GM19240 (cell line): Measurements from ENCODE around the gene ERCC3.
A peak's percentile ranks its signal among the peaks of the same experiment; 100 is the strongest.

Experiments
- DNase-seq: peaks from one replicate; pipeline ENCODE4 v3.0.0; 2011; ENCODE audit warnings: low spot score; ENCODE audit not compliant: insufficient read length

The ERCC3 gene

GRCh38 chr2:127293748-127294562 is at the start of gene ERCC3:
Gene ERCC3 (minus strand): TSS chr2:127294144. CDS start chr2:127294081, 63 bp downstream.
- DNase-seq, result peak; percentile 79

GRCh38 chr2:127343277-127343676 is 49.3 kb upstream of the ERCC3 start:
- no peak for DNase-seq

GRCh38 chr2:127342101-127342500 is 48.2 kb upstream of the ERCC3 start:
- DNase-seq, result no peak

GRCh38 chr2:127332335-127332734 is 38.4 kb upstream of the ERCC3 start:
- no peak for DNase-seq

DNA sequence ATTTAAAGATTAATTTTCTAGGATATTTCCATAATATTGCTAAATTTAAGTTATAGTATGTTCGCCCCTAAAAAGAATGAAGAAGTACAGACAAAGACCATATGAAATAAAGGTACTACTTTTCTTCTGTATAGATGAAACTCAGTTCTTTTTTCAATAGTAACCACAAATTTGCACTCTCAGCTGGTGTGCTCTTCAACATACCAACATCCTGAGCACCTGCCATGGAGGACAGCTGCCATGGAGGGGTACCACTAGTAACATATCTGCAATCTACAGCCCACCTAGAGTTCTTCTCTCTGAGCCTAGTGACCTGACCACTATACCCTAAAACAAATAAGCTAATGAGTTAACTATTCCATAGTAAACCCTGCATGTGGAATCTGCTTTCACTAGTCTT is 36.8 kb upstream of the ERCC3 start:
- DNase-seq, result no peak

DNA sequence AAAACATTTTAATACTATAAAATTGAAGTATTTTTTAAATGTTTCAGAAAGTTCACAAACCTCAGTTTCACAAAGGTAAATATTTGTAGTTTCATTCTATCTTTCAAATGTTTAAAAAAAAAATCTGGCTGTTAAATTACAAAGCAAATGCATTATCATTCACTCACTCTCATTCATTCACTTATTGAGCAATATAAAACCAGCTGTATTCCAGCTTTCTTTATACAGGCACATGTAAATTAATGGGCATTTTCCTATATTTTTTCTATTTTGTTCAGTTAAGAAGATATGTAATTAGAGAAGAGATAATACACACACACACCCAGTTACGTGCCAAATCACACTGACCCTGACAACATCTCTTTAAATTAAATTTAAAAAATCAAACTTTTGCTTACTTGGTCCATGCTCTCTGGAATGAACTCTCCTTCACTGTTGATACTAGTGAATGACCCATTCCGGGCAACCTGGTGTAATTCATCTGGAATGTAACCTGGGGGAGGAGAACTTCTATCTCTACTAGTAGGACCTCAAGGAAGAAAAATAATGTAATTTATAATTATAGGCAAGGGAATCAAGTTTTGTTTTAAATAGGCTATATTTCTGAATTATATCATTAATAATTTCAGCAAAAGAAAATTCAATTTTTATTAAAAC is 32.5 kb upstream of the ERCC3 start:
- DNase-seq, result no peak

GRCh38 chr2:127324635-127325034 is 30.7 kb upstream of the ERCC3 start:
- no peak for DNase-seq

DNA sequence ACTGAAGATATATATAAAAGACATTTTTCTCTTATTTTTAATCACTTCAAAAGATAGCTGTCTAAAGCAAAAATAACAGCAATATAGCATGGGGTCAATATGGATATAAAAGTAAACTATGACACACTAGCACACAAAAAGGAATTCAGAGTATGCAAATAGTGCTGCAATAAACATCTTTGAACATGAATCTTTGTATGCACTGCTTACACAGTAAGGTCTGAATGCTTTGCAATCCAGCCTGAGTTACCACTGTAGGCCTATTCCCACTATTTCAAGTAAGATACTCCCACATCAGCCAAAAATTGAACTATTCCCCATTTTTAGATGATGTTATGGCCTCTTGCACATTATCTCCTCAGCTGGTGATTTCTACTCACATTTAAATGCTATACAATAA is 27.4 kb upstream of the ERCC3 start:
- no peak for DNase-seq

DNA sequence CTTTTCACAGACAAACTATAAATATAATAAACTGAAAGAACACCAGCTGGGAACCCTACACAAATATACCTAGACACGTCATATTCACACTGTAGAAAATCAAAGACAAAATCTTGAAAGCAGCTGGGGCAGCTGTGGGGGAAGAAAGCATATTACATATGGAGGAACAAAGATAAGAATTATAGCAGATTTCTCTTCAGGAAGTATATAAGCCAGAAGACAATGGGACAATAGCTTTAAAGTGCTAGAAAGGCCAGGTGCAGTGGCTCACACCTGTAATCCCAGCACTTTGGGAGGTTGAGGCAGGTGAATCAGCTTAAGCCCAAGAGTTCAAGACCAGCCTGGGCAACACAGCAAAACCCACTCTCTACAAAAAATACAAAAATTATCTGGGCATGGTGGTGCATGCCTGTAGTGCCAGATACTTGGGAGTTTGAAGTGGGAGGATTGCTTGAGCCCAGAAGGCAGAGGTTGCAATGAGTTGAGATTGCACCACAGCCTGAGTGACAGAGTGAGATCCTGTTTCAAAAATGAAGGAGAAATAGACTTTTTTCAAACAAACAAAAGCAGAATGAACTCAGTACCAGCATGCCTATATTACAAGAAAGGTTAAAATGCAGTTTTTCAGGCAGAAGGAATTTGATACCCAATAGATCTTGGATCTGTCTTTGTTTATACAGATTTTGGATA is 26.8 kb upstream of the ERCC3 start:
- DNase-seq, result no peak

DNA sequence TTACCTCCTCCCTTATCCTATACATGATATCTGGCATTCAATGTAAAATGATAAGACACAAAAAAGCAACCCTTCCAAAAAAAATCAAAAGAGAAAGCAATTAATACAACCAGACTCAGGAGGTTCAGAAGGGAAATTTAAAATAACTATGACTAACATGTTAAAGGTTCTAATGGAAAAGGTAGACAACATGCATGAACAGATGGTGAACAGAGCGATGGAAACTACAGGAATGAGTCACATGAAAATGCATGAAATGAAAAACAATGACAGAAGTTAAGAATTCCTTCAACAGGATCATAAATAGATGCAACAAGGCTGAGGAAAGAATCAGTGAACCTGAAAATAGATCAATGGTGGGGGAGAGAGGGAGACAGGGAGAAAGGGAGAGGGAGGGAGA is 26.1 kb upstream of the ERCC3 start:
- no peak for DNase-seq

DNA sequence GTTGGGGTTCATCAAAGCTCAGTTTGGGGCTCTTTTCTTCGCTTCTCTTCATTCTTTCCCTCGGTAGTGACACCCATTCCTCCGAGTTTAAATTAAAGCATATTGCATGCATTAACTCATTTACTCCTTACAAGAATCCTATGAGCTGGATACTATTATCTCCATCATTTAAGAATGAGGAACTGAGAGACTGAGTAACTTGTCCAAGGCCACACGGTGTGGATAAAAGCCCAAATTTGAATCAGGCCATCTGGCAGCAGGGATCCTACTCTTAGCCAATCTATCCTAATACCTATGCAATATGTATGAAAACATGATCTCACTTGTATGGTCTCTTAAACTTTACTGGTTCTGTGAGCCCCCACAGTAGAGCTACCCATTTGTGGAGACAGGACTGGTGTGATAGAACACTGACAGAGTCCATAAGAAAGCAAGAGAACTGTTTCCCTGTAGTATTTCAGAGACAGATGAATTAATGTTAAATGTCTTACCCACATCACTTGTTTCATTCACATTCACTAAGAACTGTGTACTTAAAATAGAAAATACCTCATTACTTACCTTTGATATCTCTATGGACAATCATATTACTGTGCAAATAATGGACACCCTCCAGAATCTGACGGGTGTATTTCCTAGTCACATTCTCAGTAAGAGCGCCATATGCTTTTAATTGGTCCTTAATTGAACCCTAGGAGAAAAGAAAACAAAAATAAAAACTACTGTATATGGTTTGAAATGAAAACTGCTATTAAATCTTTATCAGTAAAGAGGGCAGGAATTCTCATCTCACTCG is 20.4 kb upstream of the ERCC3 start:
- no peak for DNase-seq

DNA sequence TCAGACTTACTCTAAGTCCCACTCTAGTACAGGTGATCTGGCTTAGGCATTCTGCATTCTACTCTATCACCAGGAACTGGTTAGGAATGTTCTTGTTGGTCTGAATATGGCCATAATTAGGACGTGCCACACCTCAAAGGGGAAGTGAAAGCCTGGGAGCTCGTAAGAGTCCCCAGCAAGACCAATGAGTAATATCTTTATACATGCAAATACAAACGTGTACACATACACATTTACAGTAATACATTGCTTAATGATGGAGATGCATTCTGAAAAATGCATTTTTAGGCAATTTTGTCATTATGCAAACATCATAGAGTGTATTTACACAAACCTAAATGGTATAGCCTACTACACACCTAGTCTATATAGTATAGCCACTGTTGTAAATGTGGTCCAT is 19.5 kb upstream of the ERCC3 start:
- no peak for DNase-seq

DNA sequence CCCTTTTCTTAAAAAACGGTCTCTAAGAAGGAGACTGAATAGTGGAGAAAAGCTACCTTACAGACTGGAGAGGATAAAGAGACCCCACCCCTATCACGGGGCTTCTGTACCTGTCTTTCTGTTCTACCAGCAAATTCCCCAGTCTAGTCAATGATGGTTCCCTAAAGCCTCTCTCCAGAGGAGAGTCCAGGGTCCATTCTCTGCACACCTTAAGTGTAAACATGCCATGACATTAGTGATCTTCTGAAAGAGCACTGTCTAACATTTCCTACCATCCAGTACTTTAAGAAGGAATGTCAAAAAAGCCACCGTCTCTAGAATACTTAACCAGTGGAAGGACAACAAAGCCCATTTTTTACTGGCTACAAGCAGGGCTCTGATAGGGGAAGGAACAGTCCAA is 17.0 kb upstream of the ERCC3 start:
- DNase-seq, result no peak

- DNase-seq, result no peak
Measured at GRCh38 chr2:127309468-127309867, 15.5 kb upstream of the ERCC3 start.

- DNase-seq, result no peak
Measured at GRCh38 chr2:127308586-127309138, 14.7 kb upstream of the ERCC3 start.

DNA sequence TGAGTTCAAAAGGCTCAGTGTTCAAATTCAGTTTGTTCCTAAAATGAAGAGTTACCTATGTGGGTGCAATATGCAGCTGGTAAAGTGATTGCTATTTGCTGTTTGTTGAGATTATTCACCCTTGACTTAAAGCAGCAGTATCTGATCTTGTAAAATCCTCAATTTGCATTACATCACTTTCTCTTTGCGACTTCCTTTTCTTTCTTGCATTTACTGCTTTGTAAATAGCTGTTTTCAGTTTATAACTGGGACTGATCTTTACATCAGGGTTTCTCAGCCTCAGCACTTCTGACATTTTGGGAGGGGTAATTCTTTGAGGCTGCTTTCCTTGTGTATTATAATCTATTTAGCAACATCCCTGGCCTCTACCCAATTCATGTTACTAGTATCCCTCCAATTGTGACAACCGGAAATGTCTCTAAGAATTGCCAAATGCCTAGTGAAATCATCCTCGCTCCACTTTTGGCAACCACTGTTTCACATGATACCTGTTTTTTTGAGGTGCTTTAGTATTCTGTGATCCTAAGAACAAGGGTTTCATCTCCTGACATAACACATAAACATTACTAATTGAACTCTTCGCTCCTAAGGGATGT is 12.1 kb upstream of the ERCC3 start:
- DNase-seq, result no peak

- no peak for DNase-seq
Measured at GRCh38 chr2:127302168-127302567, 8.2 kb upstream of the ERCC3 start.

DNA sequence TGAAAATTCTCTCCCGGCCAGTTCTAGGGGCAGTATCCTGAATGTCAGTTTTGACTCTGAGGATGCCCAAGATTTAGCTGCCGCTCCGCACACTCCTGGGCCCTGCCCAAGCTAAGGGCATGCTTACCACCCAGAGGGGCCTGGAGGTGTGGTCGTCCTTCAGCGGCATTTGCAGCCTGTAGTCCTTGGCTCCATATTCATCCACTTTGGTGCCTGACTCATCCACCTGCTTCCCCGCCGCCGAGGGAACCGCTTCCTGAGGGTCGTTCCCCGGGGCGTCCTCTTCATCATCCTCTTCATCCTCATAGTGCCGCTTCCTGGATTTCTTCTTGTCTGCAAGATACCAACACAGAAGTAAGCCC is 577 bp downstream of the ERCC3 start:
- no peak for DNase-seq

GRCh38 chr2:127288274-127288673 is 5.7 kb downstream of the ERCC3 start:
- no peak for DNase-seq

- no peak for DNase-seq
Measured at GRCh38 chr2:127283275-127283674, 10.7 kb downstream of the ERCC3 start.

DNA sequence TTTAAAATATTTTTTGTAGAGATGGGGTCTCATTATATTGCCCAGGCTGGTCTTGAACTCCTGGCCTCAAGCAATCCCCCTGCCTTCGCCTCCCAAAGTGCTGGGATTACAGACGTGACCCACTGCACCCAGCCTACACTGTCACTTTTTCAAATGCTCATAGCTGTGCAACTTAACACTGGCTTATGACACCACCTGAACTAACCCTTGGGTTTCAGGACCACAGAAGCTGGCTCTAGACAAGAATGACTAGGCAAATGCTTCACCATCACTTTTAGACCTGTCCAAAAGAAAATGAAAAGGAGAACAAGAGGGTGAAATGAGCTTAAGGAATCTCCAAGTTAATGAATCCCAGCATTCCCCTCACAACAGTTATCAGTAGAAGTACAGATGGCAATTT is 13.3 kb downstream of the ERCC3 start:
- DNase-seq, result no peak
